ENCODE measurements around the gene KCNMA1. TPM values are rescaled to one million over a fixed set of nuclear protein-coding genes. Genes with fewer than 3 reads are reported as not detected.

Gene KCNMA1
- polyA plus RNA-seq, 4 donors, result 2.7 to 8.6 (median 7.7) TPM

GRCh38 chr10:77457266-77457665 lies 180.3 kb downstream of the KCNMA1 start:
- Histone ChIP-seq H3K4me1 (ENCODE audit: control insufficient read depth in 3 of 3, insufficient read depth in 2 of 3, low read depth in 1 of 3, low read length in 2 of 3) (no peaks in the 10 kb centered on the region), H3K27me3 (ENCODE audit: control insufficient read depth in 3 of 3, insufficient read depth in 3 of 3, low read length in 3 of 3) (no peaks in the 10 kb centered on the region), H3K4me3 (ENCODE audit: low read depth in 1 of 3, low read length in 3 of 3) (no peak overlapping the region), H3K27ac (ENCODE audit: low read depth in 1 of 3, low read length in 2 of 3) (no peak overlapping the region), H3K36me3 (ENCODE audit: control insufficient read depth in 3 of 3, insufficient read depth in 2 of 3, low read depth in 1 of 3, low read length in 3 of 3) (no peaks in the 10 kb centered on the region), H3K9me3 (ENCODE audit: control insufficient read depth in 2 of 2, insufficient read depth in 1 of 2, low read depth in 1 of 2, low read length in 1 of 2) (no peaks in the 10 kb centered on the region)
- 87 to 95% (median 90%) methylated on average over 1 of the region's 1 CpG for WGBS, 3 donors
- no peak for FAIRE-seq
- DNase-seq, result no peak

- DNase-seq (peak; percentile 47 to 65), FAIRE-seq (no peak)
- Histone ChIP-seq H3K27me3 (ENCODE audit: control insufficient read depth in 3 of 3, insufficient read depth in 3 of 3, low read length in 3 of 3) (no peaks in the 10 kb centered on the region), H3K9me3 (ENCODE audit: control insufficient read depth in 2 of 2, insufficient read depth in 1 of 2, low read depth in 1 of 2, low read length in 1 of 2) (no peaks in the 10 kb centered on the region), H3K4me1 (ENCODE audit: control insufficient read depth in 3 of 3, insufficient read depth in 2 of 3, low read depth in 1 of 3, low read length in 2 of 3) (no peaks in the 10 kb centered on the region), H3K27ac (ENCODE audit: low read depth in 1 of 3, low read length in 2 of 3) (no peak overlapping the region), H3K4me3 (ENCODE audit: low read depth in 1 of 3, low read length in 3 of 3) (no peak overlapping the region), H3K36me3 (ENCODE audit: control insufficient read depth in 3 of 3, insufficient read depth in 2 of 3, low read depth in 1 of 3, low read length in 3 of 3) (no peaks in the 10 kb centered on the region)
- 22 to 64% (median 34%) methylated on average over 5 of the region's 5 CpGs for WGBS, 3 donors
Observed at GRCh38 chr10:77456414-77456813, 181.2 kb downstream of the KCNMA1 start.

- H3K27ac ChIP-seq (ENCODE audit: low read depth in 1 of 3, low read length in 2 of 3), result no peak overlapping the region
- WGBS, 3 donors, result 66 to 77% (median 74%) methylated on average over 2 of the region's 2 CpGs
- H3K9me3 ChIP-seq (ENCODE audit: control insufficient read depth in 2 of 2, insufficient read depth in 1 of 2, low read depth in 1 of 2, low read length in 1 of 2), result peaks cover 0 to 1% of the 10 kb centered on the region in 2 donors
- no peak overlapping the region for H3K4me3 ChIP-seq (ENCODE audit: low read depth in 1 of 3, low read length in 3 of 3)
- H3K27me3 ChIP-seq (ENCODE audit: control insufficient read depth in 3 of 3, insufficient read depth in 3 of 3, low read length in 3 of 3), result no peaks in the 10 kb centered on the region
- FAIRE-seq (no peak), DNase-seq (no peak)
- H3K4me1 ChIP-seq (ENCODE audit: control insufficient read depth in 3 of 3, insufficient read depth in 2 of 3, low read depth in 1 of 3, low read length in 2 of 3), result no peaks in the 10 kb centered on the region
- no peaks in the 10 kb centered on the region for H3K36me3 ChIP-seq (ENCODE audit: control insufficient read depth in 3 of 3, insufficient read depth in 2 of 3, low read depth in 1 of 3, low read length in 3 of 3)
Observed at GRCh38 chr10:77455561-77455960, 182.0 kb downstream of the KCNMA1 start.

GRCh38 chr10:77452952-77453564 lies 184.6 kb downstream of the KCNMA1 start:
- no peaks in the 10 kb centered on the region for H3K27me3 ChIP-seq (ENCODE audit: control insufficient read depth in 3 of 3, insufficient read depth in 3 of 3, low read length in 3 of 3)
- H3K27ac ChIP-seq (ENCODE audit: low read depth in 1 of 3, low read length in 2 of 3), result no peak overlapping the region
- WGBS, 3 donors, result 63 to 70% (median 68%) methylated on average over 4 of the region's 4 CpGs
- FAIRE-seq, result no peak
- H3K4me3 ChIP-seq (ENCODE audit: low read depth in 1 of 3, low read length in 3 of 3), result no peak overlapping the region
- no peaks in the 10 kb centered on the region for H3K36me3 ChIP-seq (ENCODE audit: control insufficient read depth in 3 of 3, insufficient read depth in 2 of 3, low read depth in 1 of 3, low read length in 3 of 3)
- H3K4me1 ChIP-seq (ENCODE audit: control insufficient read depth in 3 of 3, insufficient read depth in 2 of 3, low read depth in 1 of 3, low read length in 2 of 3), result no peaks in the 10 kb centered on the region
- DNase-seq, result no peak
- peaks cover 0 to 3% of the 10 kb centered on the region in 2 donors for H3K9me3 ChIP-seq (ENCODE audit: control insufficient read depth in 2 of 2, insufficient read depth in 1 of 2, low read depth in 1 of 2, low read length in 1 of 2)

GRCh38 chr10:77451886-77452285 lies 185.7 kb downstream of the KCNMA1 start:
- Histone ChIP-seq H3K36me3 (ENCODE audit: control insufficient read depth in 3 of 3, insufficient read depth in 2 of 3, low read depth in 1 of 3, low read length in 3 of 3) (no peaks in the 10 kb centered on the region), H3K4me3 (ENCODE audit: low read depth in 1 of 3, low read length in 3 of 3) (no peak overlapping the region), H3K27ac (ENCODE audit: low read depth in 1 of 3, low read length in 2 of 3) (no peak overlapping the region), H3K9me3 (ENCODE audit: control insufficient read depth in 2 of 2, insufficient read depth in 1 of 2, low read depth in 1 of 2, low read length in 1 of 2) (peaks cover 0 to 3% of the 10 kb centered on the region in 2 donors), H3K27me3 (ENCODE audit: control insufficient read depth in 3 of 3, insufficient read depth in 3 of 3, low read length in 3 of 3) (no peaks in the 10 kb centered on the region), H3K4me1 (ENCODE audit: control insufficient read depth in 3 of 3, insufficient read depth in 2 of 3, low read depth in 1 of 3, low read length in 2 of 3) (no peaks in the 10 kb centered on the region)
- no peak for DNase-seq
- WGBS, 3 donors, result 37 to 71% (median 54%) methylated on average over 2 of the region's 2 CpGs
- no peak for FAIRE-seq

- Histone ChIP-seq H3K9me3 (ENCODE audit: control insufficient read depth in 2 of 2, insufficient read depth in 1 of 2, low read depth in 1 of 2, low read length in 1 of 2) (peaks cover 0 to 3% of the 10 kb centered on the region in 2 donors), H3K4me1 (ENCODE audit: control insufficient read depth in 3 of 3, insufficient read depth in 2 of 3, low read depth in 1 of 3, low read length in 2 of 3) (no peaks in the 10 kb centered on the region), H3K27ac (ENCODE audit: low read depth in 1 of 3, low read length in 2 of 3) (no peak overlapping the region), H3K4me3 (ENCODE audit: low read depth in 1 of 3, low read length in 3 of 3) (no peak overlapping the region), H3K36me3 (ENCODE audit: control insufficient read depth in 3 of 3, insufficient read depth in 2 of 3, low read depth in 1 of 3, low read length in 3 of 3) (no peaks in the 10 kb centered on the region), H3K27me3 (ENCODE audit: control insufficient read depth in 3 of 3, insufficient read depth in 3 of 3, low read length in 3 of 3) (no peaks in the 10 kb centered on the region)
- WGBS, 3 donors, result 33 to 63% (median 41%) methylated on average over 5 of the region's 5 CpGs
- FAIRE-seq, result no peak
- peak in 1 of 2 donors; percentile 21 for DNase-seq
Observed at GRCh38 chr10:77448226-77448625, 189.4 kb downstream of the KCNMA1 start.

- Histone ChIP-seq H3K9me3 (ENCODE audit: control insufficient read depth in 2 of 2, insufficient read depth in 1 of 2, low read depth in 1 of 2, low read length in 1 of 2) (peaks cover 0 to 3% of the 10 kb centered on the region in 2 donors), H3K36me3 (ENCODE audit: control insufficient read depth in 3 of 3, insufficient read depth in 2 of 3, low read depth in 1 of 3, low read length in 3 of 3) (no peaks in the 10 kb centered on the region), H3K4me1 (ENCODE audit: control insufficient read depth in 3 of 3, insufficient read depth in 2 of 3, low read depth in 1 of 3, low read length in 2 of 3) (no peaks in the 10 kb centered on the region), H3K27me3 (ENCODE audit: control insufficient read depth in 3 of 3, insufficient read depth in 3 of 3, low read length in 3 of 3) (no peaks in the 10 kb centered on the region), H3K4me3 (ENCODE audit: low read depth in 1 of 3, low read length in 3 of 3) (no peak overlapping the region), H3K27ac (ENCODE audit: low read depth in 1 of 3, low read length in 2 of 3) (no peak overlapping the region)
- WGBS, 3 donors, result 83 to 89% (median 88%) methylated on average over 4 of the region's 4 CpGs
- DNase-seq (no peak), FAIRE-seq (no peak)
Observed at GRCh38 chr10:77446700-77447099, 190.9 kb downstream of the KCNMA1 start.

GRCh38 chr10:77445547-77445946 lies 192.1 kb downstream of the KCNMA1 start:
- FAIRE-seq (no peak), DNase-seq (no peak)
- 80 to 85% (median 83%) methylated on average over 7 of the region's 7 CpGs for WGBS, 3 donors
- Histone ChIP-seq H3K36me3 (ENCODE audit: control insufficient read depth in 3 of 3, insufficient read depth in 2 of 3, low read depth in 1 of 3, low read length in 3 of 3) (no peaks in the 10 kb centered on the region), H3K9me3 (ENCODE audit: control insufficient read depth in 2 of 2, insufficient read depth in 1 of 2, low read depth in 1 of 2, low read length in 1 of 2) (peaks cover 0 to 1% of the 10 kb centered on the region in 2 donors), H3K4me1 (ENCODE audit: control insufficient read depth in 3 of 3, insufficient read depth in 2 of 3, low read depth in 1 of 3, low read length in 2 of 3) (no peaks in the 10 kb centered on the region), H3K4me3 (ENCODE audit: low read depth in 1 of 3, low read length in 3 of 3) (no peak overlapping the region), H3K27ac (ENCODE audit: low read depth in 1 of 3, low read length in 2 of 3) (no peak overlapping the region), H3K27me3 (ENCODE audit: control insufficient read depth in 3 of 3, insufficient read depth in 3 of 3, low read length in 3 of 3) (no peaks in the 10 kb centered on the region)

- Histone ChIP-seq H3K27me3 (ENCODE audit: control insufficient read depth in 3 of 3, insufficient read depth in 3 of 3, low read length in 3 of 3) (no peaks in the 10 kb centered on the region), H3K36me3 (ENCODE audit: control insufficient read depth in 3 of 3, insufficient read depth in 2 of 3, low read depth in 1 of 3, low read length in 3 of 3) (no peaks in the 10 kb centered on the region), H3K4me3 (ENCODE audit: low read depth in 1 of 3, low read length in 3 of 3) (no peak overlapping the region), H3K27ac (ENCODE audit: low read depth in 1 of 3, low read length in 2 of 3) (no peak overlapping the region), H3K9me3 (ENCODE audit: control insufficient read depth in 2 of 2, insufficient read depth in 1 of 2, low read depth in 1 of 2, low read length in 1 of 2) (no peaks in the 10 kb centered on the region), H3K4me1 (ENCODE audit: control insufficient read depth in 3 of 3, insufficient read depth in 2 of 3, low read depth in 1 of 3, low read length in 2 of 3) (no peaks in the 10 kb centered on the region)
- FAIRE-seq (no peak), DNase-seq (no peak)
- WGBS, 3 donors, result 59 to 73% (median 69%) methylated on average over 2 of the region's 2 CpGs
Observed at GRCh38 chr10:77444041-77444440, 193.6 kb downstream of the KCNMA1 start.

Measured in small intestine (tissue), 7 donors.